ENCODE measurements around the gene EEF1A2.

Gene EEF1A2

DNA sequence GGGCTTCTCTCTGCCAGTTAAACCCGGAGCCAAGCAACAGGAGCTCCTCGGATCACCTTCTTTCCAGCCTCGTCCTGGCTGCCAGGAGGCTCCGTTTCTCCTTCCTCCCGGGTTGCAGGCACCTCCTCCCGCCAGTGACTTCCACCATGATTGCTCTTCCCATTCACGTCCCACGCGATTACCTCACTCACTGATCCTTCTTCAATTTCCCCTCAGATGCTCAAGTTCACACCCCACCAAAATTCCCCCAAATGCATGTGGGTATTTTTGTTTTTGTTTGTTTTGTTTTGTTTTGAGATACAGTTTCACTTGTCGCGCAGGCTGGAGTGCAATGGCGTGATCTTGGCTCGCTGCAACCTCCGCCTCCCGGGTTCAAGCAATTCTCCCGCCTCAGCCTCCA is 51.6 kb downstream of the EEF1A2 start:
- DNase-seq = no peak

DNA sequence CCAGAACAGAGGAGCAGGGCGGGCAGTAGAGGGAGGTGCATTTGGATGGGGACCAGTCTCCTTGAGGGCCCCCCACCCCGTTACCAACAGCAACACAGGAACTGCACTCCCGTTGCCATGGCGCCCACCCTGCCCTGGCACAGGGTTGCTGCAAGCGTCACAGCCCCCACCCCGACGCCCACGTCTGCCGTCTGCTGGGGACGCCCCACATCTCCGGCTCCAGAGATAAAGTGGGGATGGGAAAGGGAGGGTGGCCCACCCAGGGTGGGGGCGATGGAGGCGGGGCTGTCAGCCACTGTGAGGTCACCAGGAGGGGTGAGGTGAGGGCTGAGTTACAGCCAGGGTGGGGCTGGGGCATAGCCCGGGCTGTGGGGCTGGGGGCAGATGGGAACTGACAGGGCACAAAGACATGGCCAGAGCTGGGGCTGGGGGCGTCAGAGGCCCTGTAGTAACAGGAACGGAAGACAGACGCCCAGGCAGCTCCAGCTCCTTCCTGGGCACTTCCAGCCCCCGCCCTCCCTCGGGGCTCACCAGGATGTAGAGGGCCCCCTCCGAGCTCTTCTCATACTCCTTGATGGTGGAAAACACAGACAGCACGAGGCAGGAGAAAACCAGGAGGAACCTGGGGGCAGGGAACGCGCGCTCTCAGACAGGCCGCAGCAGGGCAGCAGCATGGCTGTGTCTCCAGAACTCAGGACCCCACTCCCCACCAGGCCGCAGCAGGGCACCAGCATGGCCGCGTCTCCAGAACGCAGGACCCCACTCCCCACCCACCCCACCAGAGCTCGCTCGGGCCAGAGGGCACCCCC is 52.5 kb downstream of the EEF1A2 start:
- DNase-seq = no peak

DNA sequence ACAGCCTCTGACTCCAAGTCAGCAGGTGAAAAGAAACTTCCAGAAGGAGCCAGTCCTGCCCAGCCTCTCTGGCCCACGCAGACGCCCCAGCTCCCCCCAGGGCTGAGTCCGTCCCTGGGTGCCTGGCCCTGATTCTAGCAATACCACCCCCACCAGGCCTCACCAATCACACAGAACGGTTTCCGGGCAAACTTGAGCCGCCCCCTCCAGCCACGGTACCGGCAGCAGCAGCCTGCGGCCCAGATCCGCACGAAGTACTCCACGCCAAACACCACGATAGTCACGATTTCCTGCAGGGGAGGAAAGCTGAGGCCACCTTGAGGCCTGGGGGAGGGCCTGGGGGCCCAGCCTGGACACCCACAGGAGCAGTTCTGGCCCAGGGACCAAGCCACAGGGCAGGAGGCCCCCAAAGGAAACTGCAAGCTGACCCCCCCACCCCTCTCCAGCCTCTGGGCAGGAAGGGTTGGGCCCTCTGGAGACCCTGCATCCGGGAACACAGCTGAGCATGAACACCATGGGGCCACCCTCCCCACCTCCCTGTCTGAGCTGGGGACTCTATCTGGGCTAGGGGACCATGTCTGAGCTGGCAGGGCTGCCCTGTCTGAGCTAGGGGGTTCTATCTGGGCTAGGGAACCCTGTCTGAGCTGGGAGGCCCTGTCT is 53.7 kb downstream of the EEF1A2 start:
- DNase-seq = no peak

DNA sequence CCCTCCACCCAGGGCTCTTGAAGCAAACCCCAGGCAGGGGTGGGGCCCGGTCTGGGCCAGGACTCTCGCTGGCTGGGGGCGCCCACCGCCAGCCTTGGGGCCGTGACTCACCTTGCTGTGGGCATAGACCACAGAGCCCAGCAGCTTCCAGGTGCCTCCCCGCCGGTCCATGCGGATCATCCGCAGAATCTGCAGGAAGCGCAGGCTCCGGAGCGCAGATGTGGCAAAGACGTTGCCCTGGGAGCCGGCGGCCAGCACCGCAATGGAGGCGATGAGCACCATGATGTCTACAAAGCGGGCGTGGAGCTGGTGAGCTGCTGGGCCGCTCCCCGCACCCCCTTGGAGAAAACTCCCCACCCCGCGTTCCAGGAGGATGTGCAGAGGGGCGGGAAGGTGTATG is 54.3 kb downstream of the EEF1A2 start:
- no peak for DNase-seq

DNA sequence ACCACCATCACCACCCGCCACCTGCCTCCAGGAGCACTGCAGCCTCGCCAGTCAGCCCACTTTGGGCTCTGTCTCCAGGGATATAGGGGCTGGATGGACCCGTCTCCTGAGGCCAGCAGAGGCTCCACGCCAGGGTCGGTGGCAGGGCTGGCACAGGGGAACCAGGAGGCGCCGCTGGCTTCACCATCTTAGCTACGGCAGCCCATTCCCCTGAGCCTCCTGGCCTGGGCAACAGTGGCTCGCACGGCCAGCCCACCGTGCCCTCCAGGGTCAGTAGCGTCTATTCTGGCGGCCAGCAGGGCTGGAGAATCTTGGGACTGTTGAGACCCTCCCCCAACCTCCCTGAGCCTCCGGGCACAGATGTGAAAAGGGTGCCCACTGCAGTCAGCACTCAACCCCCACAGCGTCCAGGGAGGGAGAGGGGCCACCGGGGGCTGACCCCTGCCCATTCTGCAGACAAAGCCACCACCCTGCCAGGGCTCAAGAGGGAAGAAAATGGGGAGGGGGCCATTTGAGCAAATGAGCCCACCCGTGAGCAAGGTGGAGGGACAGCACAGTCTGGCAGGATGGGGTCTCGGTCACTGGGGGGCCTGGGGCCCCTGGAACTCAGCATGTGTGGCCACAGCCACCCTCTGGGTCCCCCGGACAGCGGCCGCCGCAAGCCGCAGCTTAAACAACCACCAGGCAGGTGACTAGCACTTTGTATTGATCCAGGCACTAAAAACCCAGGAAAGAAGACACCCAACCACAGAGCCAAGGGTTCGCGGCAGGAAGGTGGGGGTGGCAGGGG is 55.1 kb downstream of the EEF1A2 start:
- DNase-seq = no peak

DNA sequence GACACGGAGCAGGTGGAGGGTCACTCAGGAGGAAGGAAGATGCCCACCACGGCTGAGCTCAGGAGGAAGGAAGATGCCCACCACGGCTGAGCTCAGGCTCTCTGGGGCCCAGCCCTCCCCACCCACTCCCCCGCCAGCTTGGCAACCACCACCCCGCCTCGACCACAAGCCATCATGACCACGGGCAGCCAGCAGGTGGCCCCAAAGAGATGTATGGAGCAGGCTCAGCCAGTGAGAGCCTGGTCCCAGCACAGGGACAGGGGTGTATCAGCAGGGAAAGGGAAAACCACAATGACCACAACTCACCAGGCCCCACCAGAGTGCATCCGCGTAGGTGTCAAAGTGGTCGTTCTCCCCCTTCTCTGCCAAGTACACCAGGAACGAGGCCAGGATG is 56.8 kb downstream of the EEF1A2 start:
- peak; percentile 37 for DNase-seq

DNA sequence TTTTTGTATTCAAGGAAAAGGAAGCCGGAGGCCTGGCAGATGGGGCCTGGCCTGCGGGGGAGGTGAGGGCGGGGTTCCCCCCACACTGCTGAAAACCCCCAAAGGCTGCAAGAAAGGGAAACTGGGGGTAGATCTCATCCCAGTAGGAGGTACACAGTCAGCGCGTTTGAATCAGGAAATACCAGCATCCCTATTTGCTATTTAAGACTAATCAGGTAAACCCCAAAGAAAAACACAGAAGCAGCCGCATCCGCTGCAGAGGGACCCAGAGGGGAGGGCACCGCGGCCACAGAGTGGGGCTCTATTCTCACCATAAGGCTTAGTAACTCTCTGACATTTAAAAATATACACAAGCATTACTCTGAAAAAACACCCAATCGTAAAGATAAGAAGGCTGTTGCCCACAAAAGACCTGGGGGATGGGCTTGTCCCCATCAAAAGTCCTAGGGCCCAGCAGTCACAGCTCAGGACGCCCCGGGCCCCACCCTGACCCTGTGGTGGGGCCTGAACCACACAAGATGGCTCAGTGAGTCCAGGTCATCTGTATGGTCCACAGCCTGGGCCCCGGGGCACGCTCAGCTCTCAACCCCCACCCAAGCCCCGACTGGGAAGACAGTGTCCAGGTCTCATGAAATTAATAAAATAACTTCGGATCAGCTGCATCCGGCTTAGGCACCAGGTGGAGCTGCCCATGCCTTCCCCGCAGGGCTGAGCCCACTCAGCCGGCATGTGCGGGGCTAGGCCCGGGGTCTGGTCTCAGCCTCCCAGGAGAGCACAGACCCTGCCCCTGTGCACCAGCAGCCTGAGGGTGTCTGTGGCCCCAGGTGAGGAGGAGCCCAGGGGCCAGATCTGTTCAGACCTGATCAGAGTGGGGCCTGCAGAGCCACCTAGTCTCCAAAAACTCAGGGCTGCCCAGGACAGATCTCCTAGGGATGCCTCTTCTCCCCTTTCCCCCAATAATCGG is 57.5 kb downstream of the EEF1A2 start:
- DNase-seq = no peak

DNA sequence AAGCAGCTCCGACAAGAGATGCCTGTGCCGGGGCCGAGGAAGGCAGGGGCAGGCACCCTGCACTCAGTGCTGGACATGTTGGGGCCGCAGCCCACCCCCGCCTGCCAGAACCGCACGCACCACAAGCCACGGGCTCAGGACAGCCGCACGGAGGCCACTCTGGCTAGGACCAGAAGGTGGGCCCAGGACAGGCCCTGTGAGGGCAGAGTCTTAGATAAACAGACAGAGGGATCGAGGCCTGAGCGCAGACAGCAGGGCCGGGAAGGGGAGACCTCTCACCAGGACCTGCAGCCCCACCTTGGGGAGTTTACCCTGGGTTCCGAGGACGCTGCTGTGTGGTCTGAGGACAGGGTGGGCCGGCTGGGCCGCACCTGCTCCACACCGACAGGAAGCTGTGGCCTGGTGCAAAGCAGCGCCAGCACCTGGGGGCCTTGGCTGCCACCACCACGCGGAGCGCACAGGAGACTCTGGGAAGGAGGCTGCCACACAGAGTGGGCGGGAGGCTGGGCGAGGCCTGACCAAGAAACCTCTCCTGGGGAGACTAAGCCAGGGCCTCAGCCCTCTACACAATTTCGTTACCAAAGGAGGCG is 58.4 kb downstream of the EEF1A2 start:
- DNase-seq = no peak

DNA sequence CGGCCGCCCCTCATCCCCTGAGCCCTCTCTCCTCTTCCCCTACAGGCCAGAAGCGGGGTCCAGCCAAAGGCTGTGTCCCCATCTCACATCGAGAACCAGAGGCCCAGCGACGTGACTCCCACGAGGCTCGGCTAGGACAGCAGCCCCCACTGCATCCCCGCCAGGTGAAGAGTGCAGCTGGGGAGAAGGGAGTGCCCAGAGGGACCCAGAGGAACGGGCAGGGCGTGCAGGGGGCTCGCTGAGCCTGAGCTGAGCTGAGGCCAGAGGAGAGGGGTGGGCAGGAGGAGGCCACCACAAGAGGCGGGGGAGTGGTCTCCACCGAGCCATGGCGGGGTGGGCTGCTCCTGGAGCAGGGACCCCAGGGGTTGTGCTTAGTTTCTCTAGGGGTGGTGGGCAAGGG is 59.0 kb downstream of the EEF1A2 start:
- DNase-seq = no peak

DNA sequence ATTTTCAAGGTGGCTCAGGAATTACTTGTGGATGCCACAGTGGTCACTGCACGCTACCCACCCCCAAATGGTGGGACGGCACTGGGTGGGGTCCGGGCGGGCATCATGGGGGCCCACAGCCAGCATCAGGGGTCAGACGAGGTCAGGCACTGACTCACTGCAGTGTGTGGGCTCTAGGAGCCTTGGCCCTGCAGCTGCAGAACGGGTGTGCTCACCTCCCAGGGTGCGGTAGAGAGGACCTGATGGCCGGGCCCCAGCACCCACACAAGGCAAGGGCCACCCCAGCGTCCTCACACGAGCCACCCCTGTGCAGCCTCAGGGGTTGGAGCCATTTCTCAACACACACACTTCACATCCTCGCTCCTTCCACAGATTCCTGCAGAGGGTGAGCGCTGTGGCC is 60.8 kb downstream of the EEF1A2 start:
- DNase-seq = no peak
